Lower lobe of right lung (tissue), 2 donors: ENCODE data around the gene PDCD2. TPM values are rescaled to one million over a fixed set of nuclear protein-coding genes. Genes with fewer than 3 reads are reported as not detected.

Experiments used
- ATAC-seq, 2 donors: fragments of 200-7000 bp; cut with Tn5 transposase; one replicate each; pipeline ENCODE4 v1.9.1; 2020 to 2022; ENCODE audit warnings: mild to moderate bottlenecking in 2 of 2, moderate library complexity in 2 of 2
- DNase-seq: peaks from one replicate; pipeline ENCODE4 v3.0.0-alpha.2; 2020
- H3K27ac ChIP-seq: fragments of 200-600 bp; one replicate; pipeline ENCODE4 v1.8.0; 2022
- H3K27me3 ChIP-seq: fragments of 200-600 bp; one replicate; pipeline ENCODE4 v1.8.0; 2022; ENCODE audit warnings: low read depth
- H3K36me3 ChIP-seq: fragments of 200-600 bp; one replicate; pipeline ENCODE4 v1.8.0; 2022; ENCODE audit warnings: mild to moderate bottlenecking
- H3K4me1 ChIP-seq: fragments of 200-600 bp; one replicate; pipeline ENCODE4 v1.8.0; 2022
- H3K4me3 ChIP-seq: fragments of 200-600 bp; one replicate; pipeline ENCODE4 v1.8.0; 2022; ENCODE audit warnings: mild to moderate bottlenecking
- H3K9me3 ChIP-seq: fragments of 200-600 bp; one replicate; pipeline ENCODE4 v1.8.0; 2022
- CTCF ChIP-seq: fragments of 200-600 bp; IDR thresholded peaks from one replicate; pipeline ENCODE4 v1.8.0; 2022; ENCODE audit warnings: antibody characterized with exemption, mild to moderate bottlenecking
- intact Hi-C: fragments of 100-400 bp; cut with DNase I; formaldehyde crosslinking; loops from one replicate; pipeline ENCODE4 v1.11.0; 2022
- total RNA-seq: library from RNA; stranded (reverse); fragmentation: NEBNext Ultra II Directional; extraction: Animal tissue kit (Norgen Biotek cat#: 25700); gene quantifications from one replicate; pipeline ENCODE4 v1.2.1, GENCODE V29; 2021
- donor health status: DM: no; HTN: yes; CAD: no; lungs with severe emphysema.

PDCD2 gene
- total RNA-seq, 1 donor from 2014 or later, result 48.9 TPM

DNA sequence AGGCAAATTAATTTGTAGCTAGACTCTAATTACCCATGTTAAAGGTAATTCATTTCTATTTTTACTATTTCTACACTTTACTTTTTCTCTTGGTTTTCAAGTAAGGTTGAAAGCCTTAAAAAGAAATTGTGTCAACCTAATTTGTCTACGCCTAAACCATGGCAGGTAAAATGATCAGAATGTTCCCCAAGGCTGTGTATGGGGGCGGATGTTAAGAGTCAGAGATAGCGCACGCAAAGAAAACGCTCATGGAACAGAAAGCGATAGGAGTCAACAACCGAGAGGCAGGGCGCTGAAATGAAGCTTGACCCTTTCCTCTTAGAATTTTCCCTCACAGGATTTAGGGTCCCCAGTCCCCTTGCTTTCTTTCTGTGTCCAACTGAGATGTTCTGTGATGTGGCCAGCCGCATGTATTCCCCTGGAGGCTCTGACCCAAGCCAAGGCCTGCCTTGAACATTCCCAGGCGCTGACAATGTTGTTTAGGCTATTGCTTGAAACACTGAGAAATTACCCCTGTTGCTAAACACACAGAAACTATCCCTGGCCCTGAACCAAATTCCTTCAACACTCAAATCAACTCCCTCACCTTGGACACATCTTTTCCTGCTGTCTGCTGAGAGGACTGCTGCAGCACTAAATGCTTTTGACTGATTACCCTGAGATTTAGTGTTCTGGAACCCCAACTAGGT, 42.3 kb downstream of the PDCD2 start:
- no peak for ATAC-seq

GRCh38 chr6:170537329-170537728, 47.1 kb downstream of the PDCD2 start:
- no peak for TF ChIP-seq CTCF
- H3K4me3 ChIP-seq, result no peak overlapping the region
- no peaks in the 10 kb centered on the region for H3K27me3 ChIP-seq
- H3K9me3 ChIP-seq, result no peaks in the 10 kb centered on the region
- H3K27ac ChIP-seq, result no peak overlapping the region
- DNase-seq (no peak), ATAC-seq (no peak)
- H3K4me1 ChIP-seq, result no peaks in the 10 kb centered on the region
- intact Hi-C loops, result no loop called here
- peaks cover 100% of the 10 kb centered on the region for H3K36me3 ChIP-seq

More for the DNA sequence above, 42.3 kb downstream of the PDCD2 start:
- Histone ChIP-seq H3K27ac (no peak overlapping the region), H3K27me3 (no peaks in the 10 kb centered on the region), H3K36me3 (peaks cover 100% of the 10 kb centered on the region), H3K4me3 (no peak overlapping the region), H3K4me1 (no peaks in the 10 kb centered on the region), H3K9me3 (no peaks in the 10 kb centered on the region)
- DNase-seq, result no peak
- intact Hi-C loops, result no loop called here
- TF ChIP-seq CTCF, result no peak

DNA sequence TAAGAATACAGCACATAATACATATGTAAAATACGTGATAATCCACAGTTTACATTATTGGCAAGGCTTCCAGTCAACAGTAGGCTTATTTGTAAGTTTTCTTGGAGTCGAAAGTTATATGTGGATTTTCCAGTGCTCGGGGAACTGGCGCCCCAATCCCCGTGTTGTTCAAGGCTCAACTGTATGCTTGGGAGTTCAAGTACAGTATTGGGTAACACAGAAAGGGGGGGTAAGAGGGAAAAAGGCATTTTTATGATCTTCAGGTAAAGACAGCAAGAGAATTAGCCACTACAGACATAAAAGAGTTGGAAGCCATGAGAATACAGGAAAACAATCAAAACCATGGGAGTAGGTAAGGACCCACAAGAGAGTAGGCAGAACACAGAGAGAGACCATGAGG, 47.8 kb downstream of the PDCD2 start:
- no peak overlapping the region for H3K4me3 ChIP-seq
- intact Hi-C loops, result no loop called here
- no peaks in the 10 kb centered on the region for H3K9me3 ChIP-seq
- DNase-seq (no peak), ATAC-seq (no peak)
- TF ChIP-seq CTCF, result no peak
- H3K27me3 ChIP-seq, result no peaks in the 10 kb centered on the region
- H3K36me3 ChIP-seq, result peaks cover 100% of the 10 kb centered on the region
- no peaks in the 10 kb centered on the region for H3K4me1 ChIP-seq
- no peak overlapping the region for H3K27ac ChIP-seq

DNA sequence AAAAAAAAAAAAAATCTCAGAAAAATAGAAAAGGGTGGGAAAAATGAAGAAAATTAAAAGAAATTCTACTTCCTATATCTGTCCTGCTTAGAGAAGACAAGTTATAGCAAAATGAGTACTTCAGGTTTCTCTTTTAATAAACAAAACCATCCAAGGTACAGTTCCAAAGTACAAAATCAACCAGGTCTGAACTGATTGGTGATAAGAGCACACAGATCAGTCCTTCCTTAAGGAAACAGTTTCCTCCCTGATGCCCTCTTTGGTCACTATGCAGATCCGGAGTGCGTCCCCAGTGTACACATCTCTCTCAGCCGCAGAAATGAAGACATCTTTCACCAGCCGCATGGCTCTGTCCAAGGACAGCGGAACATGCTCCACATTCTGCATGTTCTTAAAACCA, 49.4 kb downstream of the PDCD2 start:
- H3K4me3 ChIP-seq, result no peak overlapping the region
- peaks cover 91% of the 10 kb centered on the region for H3K36me3 ChIP-seq
- no peak for TF ChIP-seq CTCF
- ATAC-seq, result no peak
- intact Hi-C loops, result no loop called here
- no peak for DNase-seq
- no peaks in the 10 kb centered on the region for H3K27me3 ChIP-seq
- no peak overlapping the region for H3K27ac ChIP-seq
- H3K9me3 ChIP-seq, result no peaks in the 10 kb centered on the region
- no peaks in the 10 kb centered on the region for H3K4me1 ChIP-seq

DNA sequence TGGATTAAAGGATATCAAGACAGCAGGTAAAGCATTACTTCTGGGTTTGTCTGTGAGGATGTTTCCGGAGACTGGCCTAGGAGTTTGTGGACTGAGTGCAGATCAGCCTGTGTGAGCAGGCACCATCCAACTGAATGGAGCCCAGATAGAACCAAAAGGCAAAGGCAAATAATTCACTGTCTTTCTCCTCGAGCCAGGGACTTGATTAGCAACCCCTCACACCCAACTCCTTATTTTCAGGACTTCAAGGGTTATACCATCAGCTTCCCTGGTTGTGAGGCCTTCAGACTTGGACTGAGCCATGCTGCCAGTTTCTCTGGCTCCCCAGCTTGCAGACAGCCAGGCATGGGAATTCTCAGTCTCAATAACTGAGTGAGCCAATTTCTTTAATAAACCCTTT, 50.6 kb downstream of the PDCD2 start:
- intact Hi-C loops, result no loop called here
- TF ChIP-seq CTCF, result no peak
- ATAC-seq (no peak), DNase-seq (no peak)
- H3K9me3 ChIP-seq, result no peaks in the 10 kb centered on the region
- H3K27me3 ChIP-seq, result no peaks in the 10 kb centered on the region
- H3K36me3 ChIP-seq, result peaks cover 79% of the 10 kb centered on the region
- no peak overlapping the region for H3K27ac ChIP-seq
- no peak overlapping the region for H3K4me3 ChIP-seq
- H3K4me1 ChIP-seq, result no peaks in the 10 kb centered on the region
